Activated CD4-positive, alpha-beta memory T cell treated with anti-CD3 and anti-CD28 coated beads, Interleukin-2, amount 10 ng/mL, durations not matched to agents 7 days and 5 days (primary cell): ENCODE results near the gene PDLIM5. TPM values are rescaled to one million over a fixed set of nuclear protein-coding genes. Genes with fewer than 3 reads are reported as not detected.

Experiments used
- CTCF ChIA-PET: fragments of 350-600 bp; sonication (Branson Sonifier 250); formaldehyde crosslinking; loops from one replicate; lab custom pipeline; 2021; ENCODE audit warnings: antibody characterized with exemption, inconsistent platforms; lab: Charles Lee
- POLR2A ChIA-PET: fragments of 350-600 bp; sonication (Branson Sonifier 250); formaldehyde crosslinking; loops from one replicate; lab custom pipeline; 2021; ENCODE audit warnings: antibody characterized with exemption; lab: Charles Lee
- DNase-seq: peaks from one replicate; pipeline ENCODE4 v3.0.0-alpha.2; 2020
- H3K27ac Mint-ChIP-seq: one replicate; pipeline ENCODE4 v1.8.0; 2021; ENCODE audit warnings: mild to moderate bottlenecking, mixed read lengths
- H3K27me3 Mint-ChIP-seq: one replicate; pipeline ENCODE4 v1.8.0; 2021; ENCODE audit warnings: mixed read lengths
- H3K36me3 Mint-ChIP-seq: one replicate; pipeline ENCODE4 v1.8.0; 2021; ENCODE audit warnings: low read depth, mixed read lengths
- H3K4me1 Mint-ChIP-seq: one replicate; pipeline ENCODE4 v1.8.0; 2021; ENCODE audit warnings: mixed read lengths
- H3K4me3 Mint-ChIP-seq: one replicate; pipeline ENCODE4 v1.8.0; 2021; ENCODE audit warnings: mild to moderate bottlenecking, mixed read lengths
- H3K9me3 Mint-ChIP-seq: one replicate; pipeline ENCODE4 v1.8.0; 2021; ENCODE audit warnings: mixed read lengths
- total RNA-seq, 2 experiments: library from RNA; stranded (reverse); gene quantifications; one replicate each; pipeline ENCODE4 v1.2.3, GENCODE V29; 2021

Gene PDLIM5
- total RNA-seq, 2 experiments from 2014 or later: 24.0 to 24.9 TPM

- CTCF ChIA-PET: no interaction called here
- Mint-ChIP-seq H3K27me3 (no peaks in the 10 kb centered on the region), H3K4me3 (no peak overlapping the region), H3K36me3 (no peaks in the 10 kb centered on the region), H3K4me1 (no peaks in the 10 kb centered on the region), H3K27ac (no peak overlapping the region), H3K9me3 (no peaks in the 10 kb centered on the region)
- POLR2A ChIA-PET: no interaction called here
- DNase-seq: no peak
Observed at GRCh38 chr4:94695384-94695783, 243.6 kb downstream of the PDLIM5 start.

- Mint-ChIP-seq H3K4me3 (no peak overlapping the region), H3K4me1 (no peaks in the 10 kb centered on the region), H3K27ac (no peak overlapping the region), H3K27me3 (no peaks in the 10 kb centered on the region), H3K9me3 (no peaks in the 10 kb centered on the region), H3K36me3 (no peaks in the 10 kb centered on the region)
- ChIA-PET POLR2A (no interaction called here), CTCF (no interaction called here)
- no peak for DNase-seq
Observed at GRCh38 chr4:94698187-94698586, 246.4 kb downstream of the PDLIM5 start.

- ChIA-PET POLR2A (no interaction called here), CTCF (no interaction called here)
- H3K4me1 Mint-ChIP-seq: no peaks in the 10 kb centered on the region
- H3K27ac Mint-ChIP-seq: no peak overlapping the region
- H3K9me3 Mint-ChIP-seq: no peaks in the 10 kb centered on the region
- H3K27me3 Mint-ChIP-seq: no peaks in the 10 kb centered on the region
- DNase-seq: no peak
- H3K36me3 Mint-ChIP-seq: no peaks in the 10 kb centered on the region
- no peak overlapping the region for H3K4me3 Mint-ChIP-seq
Observed at GRCh38 chr4:94700298-94700697, 248.6 kb downstream of the PDLIM5 start.

- Mint-ChIP-seq H3K9me3 (no peaks in the 10 kb centered on the region), H3K36me3 (no peaks in the 10 kb centered on the region), H3K4me1 (no peaks in the 10 kb centered on the region), H3K27me3 (no peaks in the 10 kb centered on the region), H3K27ac (no peak overlapping the region), H3K4me3 (no peak overlapping the region)
- CTCF ChIA-PET: no interaction called here
- no peak for DNase-seq
- POLR2A ChIA-PET: no interaction called here
Observed at GRCh38 chr4:94701631-94702300, 250.0 kb downstream of the PDLIM5 start.

- Mint-ChIP-seq H3K9me3 (no peaks in the 10 kb centered on the region), H3K36me3 (no peaks in the 10 kb centered on the region), H3K4me1 (no peaks in the 10 kb centered on the region), H3K4me3 (no peak overlapping the region), H3K27me3 (no peaks in the 10 kb centered on the region), H3K27ac (no peak overlapping the region)
- DNase-seq: no peak
- CTCF ChIA-PET: no interaction called here
- POLR2A ChIA-PET: no interaction called here
Observed at GRCh38 chr4:94711635-94712034, 259.9 kb downstream of the PDLIM5 start.

GRCh38 chr4:94714365-94715160, 262.8 kb downstream of the PDLIM5 start:
- H3K27me3 Mint-ChIP-seq: no peaks in the 10 kb centered on the region
- no peaks in the 10 kb centered on the region for H3K36me3 Mint-ChIP-seq
- no peaks in the 10 kb centered on the region for H3K4me1 Mint-ChIP-seq
- DNase-seq: no peak
- no peak overlapping the region for H3K27ac Mint-ChIP-seq
- ChIA-PET CTCF (no interaction called here), POLR2A (no interaction called here)
- H3K9me3 Mint-ChIP-seq: no peaks in the 10 kb centered on the region
- no peak overlapping the region for H3K4me3 Mint-ChIP-seq

GRCh38 chr4:94715726-94716125, 264.0 kb downstream of the PDLIM5 start:
- DNase-seq: no peak
- no peaks in the 10 kb centered on the region for H3K9me3 Mint-ChIP-seq
- no peak overlapping the region for H3K4me3 Mint-ChIP-seq
- no peaks in the 10 kb centered on the region for H3K4me1 Mint-ChIP-seq
- ChIA-PET POLR2A (no interaction called here), CTCF (no interaction called here)
- H3K27me3 Mint-ChIP-seq: no peaks in the 10 kb centered on the region
- no peaks in the 10 kb centered on the region for H3K36me3 Mint-ChIP-seq
- no peak overlapping the region for H3K27ac Mint-ChIP-seq

Other genes with a start within 250 kb of the PDLIM5 start
- gene SMARCAD1, start 244.1 kb upstream of the PDLIM5 start, total RNA-seq: 10 to 100 TPM; 28.4 to 30.0 TPM
- 1 to 10 TPM; 1.3 to 1.5 TPM for gene HPGDS, start 109.1 kb upstream of the PDLIM5 start, total RNA-seq